Neural cell (in vitro differentiated cells): ENCODE measurements around the gene GPNMB. TPM values are rescaled to one million over a fixed set of nuclear protein-coding genes. Genes with fewer than 3 reads are reported as not detected.

Experiments
- H2AFZ ChIP-seq: fragments of 200-600, 300-800 bp; sonication (generic), shearing (Covaris generic); 2 replicates; pipeline ENCODE4 v1.6.0; 2014; ENCODE audit warnings: low read depth, mild to moderate bottlenecking, antibody characterized with exemption, low read length, moderate library complexity
- H3F3A ChIP-seq: fragments of 200-600 bp; shearing (Covaris generic); 2 replicates; pipeline ENCODE4 v1.6.1; 2016; ENCODE audit warnings: mild to moderate bottlenecking, moderate library complexity, mixed read lengths, antibody characterized with exemption, low read length; ENCODE audit not compliant: insufficient read depth, poor library complexity, severe bottlenecking
- H3K27ac ChIP-seq: fragments of 200-600, 300-800 bp; sonication (generic), shearing (Covaris generic); 2 replicates; pipeline ENCODE4 v1.5.1; 2014; ENCODE audit warnings: mild to moderate bottlenecking, low read length, moderate library complexity
- H3K27me3 ChIP-seq: fragments of 300-800, 200-600 bp; sonication (generic), shearing (Covaris generic); 2 replicates; pipeline ENCODE4 v1.6.0; 2014; ENCODE audit warnings: mild to moderate bottlenecking, low read depth, low read length, moderate library complexity; ENCODE audit not compliant: insufficient read depth
- H3K36me3 ChIP-seq: fragments of 300-800, 200-600 bp; sonication (generic), shearing (Covaris generic); 2 replicates; pipeline ENCODE4 v1.5.1; 2014; ENCODE audit warnings: mild to moderate bottlenecking, antibody characterized with exemption, low read length, moderate library complexity; ENCODE audit not compliant: insufficient read depth
- H3K4me2 ChIP-seq: fragments of 300-800, 200-600 bp; sonication (generic), shearing (Covaris generic); 2 replicates; pipeline ENCODE4 v1.6.0; 2014; ENCODE audit warnings: mild to moderate bottlenecking, low read length
- H3K4me3 ChIP-seq: fragments of 300-800, 200-600 bp; sonication (generic), shearing (Covaris generic); 2 replicates; pipeline ENCODE4 v1.5.1; 2014; ENCODE audit warnings: mild to moderate bottlenecking, low read length, moderate library complexity
- H3K79me2 ChIP-seq: fragments of 200-600 bp; shearing (Covaris generic); replicated peaks from 2 replicates; pipeline ENCODE4 v1.6.0; 2014; ENCODE audit warnings: mild to moderate bottlenecking, low read length, moderate library complexity; ENCODE audit not compliant: insufficient read depth
- H3K9ac ChIP-seq: fragments of 300-800, 200-600 bp; sonication (generic), shearing (Covaris generic); 2 replicates; pipeline ENCODE4 v1.6.1; 2016; ENCODE audit warnings: mild to moderate bottlenecking, low read length, mixed read lengths
- H3K9me2 ChIP-seq: fragments of 200-600 bp; shearing (Covaris generic); 2 replicates; pipeline ENCODE4 v1.6.1; 2016; ENCODE audit warnings: mild to moderate bottlenecking, low read length, mixed read lengths; ENCODE audit not compliant: insufficient read depth
- H3K9me3 ChIP-seq: fragments of 200-600, 300-800 bp; sonication (generic), shearing (Covaris generic); 2 replicates; pipeline ENCODE4 v1.6.1; 2016; ENCODE audit warnings: mild to moderate bottlenecking, mixed run types, low read length, moderate library complexity, mixed read lengths
- H4K20me1 ChIP-seq: fragments of 200-600 bp; shearing (Covaris generic); 2 replicates; pipeline ENCODE4 v1.6.1; 2016; ENCODE audit warnings: mild to moderate bottlenecking, mixed run types; ENCODE audit not compliant: insufficient read depth
- EP300 ChIP-seq: fragments of 450-650 bp; conservative IDR thresholded peaks from 2 replicates; pipeline ENCODE4 v1.6.1; 2014; ENCODE audit warnings: antibody characterized with exemption, mild to moderate bottlenecking, moderate library complexity; ENCODE audit not compliant: poor library complexity, severe bottlenecking
- EZH2 ChIP-seq: fragments of 200-600, 300-800 bp; shearing (Covaris generic), sonication (generic); IDR thresholded peaks from 2 replicates; pipeline ENCODE4 v1.6.1; 2014; ENCODE audit warnings: antibody characterized with exemption, low read length, borderline replicate concordance, mild to moderate bottlenecking; ENCODE audit not compliant: insufficient read depth, poor library complexity, severe bottlenecking
- MXI1 ChIP-seq: fragments of 450-650 bp; conservative IDR thresholded peaks from 2 replicates; pipeline ENCODE4 v1.6.1; 2014; ENCODE audit warnings: antibody characterized with exemption, mild to moderate bottlenecking; ENCODE audit not compliant: poor library complexity, severe bottlenecking
- POLR2AphosphoS5 ChIP-seq: IDR thresholded peaks from 2 replicates; pipeline ENCODE4 v1.6.1; 2012
- RAD21 ChIP-seq: fragments of 450-650 bp; conservative IDR thresholded peaks from 2 replicates; pipeline ENCODE4 v1.6.1; 2014; ENCODE audit warnings: antibody characterized with exemption, mild to moderate bottlenecking, moderate library complexity
- SMC3 ChIP-seq: fragments of 450-650 bp; conservative IDR thresholded peaks from 2 replicates; pipeline ENCODE4 v1.6.1; 2014; ENCODE audit warnings: antibody characterized with exemption, mild to moderate bottlenecking, moderate library complexity; ENCODE audit not compliant: poor library complexity
- TAF1 ChIP-seq: IDR thresholded peaks from 2 replicates; pipeline ENCODE4 v1.6.1; 2012; ENCODE audit warnings: low read depth
- polyA plus RNA-seq: library from polyadenylated mRNA; depleted of rRNA; stranded (reverse); fragments of >200 nt; gene quantifications from 2 replicates; pipeline ENCODE4 v1.2.3, GENCODE V29; 2014
- TF ChIP-seq, protein P1 (sequence below): fragments of 450-650 bp; IDR thresholded peaks from 2 replicates; pipeline ENCODE4 v1.5.1; 2014; ENCODE audit warnings: antibody characterized with exemption, mild to moderate bottlenecking, moderate library complexity; ENCODE audit not compliant: poor library complexity, severe bottlenecking
- TF ChIP-seq, protein P2 (sequence below): IDR thresholded peaks from 2 replicates; pipeline ENCODE4 v1.6.1; 2012; ENCODE audit warnings: borderline replicate concordance

The GPNMB gene
- polyA plus RNA-seq, 1 donor from 2014 or later: not detected

DNA sequence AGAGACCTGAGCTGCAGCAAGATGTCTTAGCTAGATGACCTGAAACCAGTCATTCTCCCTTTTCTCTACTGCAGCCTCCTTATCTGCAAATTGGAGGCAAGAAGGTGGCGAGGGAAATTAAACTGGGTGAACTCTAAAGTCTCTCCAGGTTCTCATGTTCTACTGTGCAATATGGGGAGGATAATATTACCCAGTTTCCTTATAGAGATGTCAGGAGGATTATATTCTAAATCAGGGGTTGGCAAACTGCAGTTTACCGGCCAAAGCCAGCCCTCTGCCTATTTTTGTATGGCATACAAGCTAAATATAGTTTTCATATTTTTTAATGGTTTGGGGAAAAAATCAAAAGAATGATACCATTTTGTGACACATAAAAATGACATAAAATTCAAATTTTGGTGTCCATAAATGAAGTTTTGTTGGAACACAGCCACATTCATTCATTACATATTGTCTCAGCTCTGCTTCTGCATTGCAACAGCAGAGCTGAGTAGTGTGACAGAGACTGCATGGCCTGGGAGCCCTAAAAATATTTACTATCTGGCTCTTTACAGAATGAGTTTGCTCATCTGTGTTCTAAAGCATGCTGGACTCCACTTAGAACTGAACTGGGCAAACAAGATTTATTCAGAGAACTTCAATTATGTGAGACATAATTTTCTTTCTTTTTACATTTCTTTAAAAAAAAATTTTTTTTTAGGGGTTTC is 33.4 kb downstream of the GPNMB start:
- Histone ChIP-seq H3K36me3 (no peaks in the 10 kb centered on the region), H3K27ac (no peak overlapping the region), H3K79me2 (no peaks in the 10 kb centered on the region), H3K27me3 (no peaks in the 10 kb centered on the region), H4K20me1 (no peaks in the 10 kb centered on the region), H3F3A (no peaks in the 10 kb centered on the region), H3K4me2 (no peak overlapping the region), H3K4me3 (no peak overlapping the region), H2AFZ (no peak overlapping the region), H3K9ac (no peak overlapping the region), H3K9me3 (no peaks in the 10 kb centered on the region), H3K9me2 (no peaks in the 10 kb centered on the region)
- TF ChIP-seq, protein P1, sequence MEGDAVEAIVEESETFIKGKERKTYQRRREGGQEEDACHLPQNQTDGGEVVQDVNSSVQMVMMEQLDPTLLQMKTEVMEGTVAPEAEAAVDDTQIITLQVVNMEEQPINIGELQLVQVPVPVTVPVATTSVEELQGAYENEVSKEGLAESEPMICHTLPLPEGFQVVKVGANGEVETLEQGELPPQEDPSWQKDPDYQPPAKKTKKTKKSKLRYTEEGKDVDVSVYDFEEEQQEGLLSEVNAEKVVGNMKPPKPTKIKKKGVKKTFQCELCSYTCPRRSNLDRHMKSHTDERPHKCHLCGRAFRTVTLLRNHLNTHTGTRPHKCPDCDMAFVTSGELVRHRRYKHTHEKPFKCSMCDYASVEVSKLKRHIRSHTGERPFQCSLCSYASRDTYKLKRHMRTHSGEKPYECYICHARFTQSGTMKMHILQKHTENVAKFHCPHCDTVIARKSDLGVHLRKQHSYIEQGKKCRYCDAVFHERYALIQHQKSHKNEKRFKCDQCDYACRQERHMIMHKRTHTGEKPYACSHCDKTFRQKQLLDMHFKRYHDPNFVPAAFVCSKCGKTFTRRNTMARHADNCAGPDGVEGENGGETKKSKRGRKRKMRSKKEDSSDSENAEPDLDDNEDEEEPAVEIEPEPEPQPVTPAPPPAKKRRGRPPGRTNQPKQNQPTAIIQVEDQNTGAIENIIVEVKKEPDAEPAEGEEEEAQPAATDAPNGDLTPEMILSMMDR: no peak
- TF ChIP-seq, protein P2, sequence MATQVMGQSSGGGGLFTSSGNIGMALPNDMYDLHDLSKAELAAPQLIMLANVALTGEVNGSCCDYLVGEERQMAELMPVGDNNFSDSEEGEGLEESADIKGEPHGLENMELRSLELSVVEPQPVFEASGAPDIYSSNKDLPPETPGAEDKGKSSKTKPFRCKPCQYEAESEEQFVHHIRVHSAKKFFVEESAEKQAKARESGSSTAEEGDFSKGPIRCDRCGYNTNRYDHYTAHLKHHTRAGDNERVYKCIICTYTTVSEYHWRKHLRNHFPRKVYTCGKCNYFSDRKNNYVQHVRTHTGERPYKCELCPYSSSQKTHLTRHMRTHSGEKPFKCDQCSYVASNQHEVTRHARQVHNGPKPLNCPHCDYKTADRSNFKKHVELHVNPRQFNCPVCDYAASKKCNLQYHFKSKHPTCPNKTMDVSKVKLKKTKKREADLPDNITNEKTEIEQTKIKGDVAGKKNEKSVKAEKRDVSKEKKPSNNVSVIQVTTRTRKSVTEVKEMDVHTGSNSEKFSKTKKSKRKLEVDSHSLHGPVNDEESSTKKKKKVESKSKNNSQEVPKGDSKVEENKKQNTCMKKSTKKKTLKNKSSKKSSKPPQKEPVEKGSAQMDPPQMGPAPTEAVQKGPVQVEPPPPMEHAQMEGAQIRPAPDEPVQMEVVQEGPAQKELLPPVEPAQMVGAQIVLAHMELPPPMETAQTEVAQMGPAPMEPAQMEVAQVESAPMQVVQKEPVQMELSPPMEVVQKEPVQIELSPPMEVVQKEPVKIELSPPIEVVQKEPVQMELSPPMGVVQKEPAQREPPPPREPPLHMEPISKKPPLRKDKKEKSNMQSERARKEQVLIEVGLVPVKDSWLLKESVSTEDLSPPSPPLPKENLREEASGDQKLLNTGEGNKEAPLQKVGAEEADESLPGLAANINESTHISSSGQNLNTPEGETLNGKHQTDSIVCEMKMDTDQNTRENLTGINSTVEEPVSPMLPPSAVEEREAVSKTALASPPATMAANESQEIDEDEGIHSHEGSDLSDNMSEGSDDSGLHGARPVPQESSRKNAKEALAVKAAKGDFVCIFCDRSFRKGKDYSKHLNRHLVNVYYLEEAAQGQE: no peak
- TF ChIP-seq RAD21 (no peak), MXI1 (no peak), EZH2 (no peak), POLR2AphosphoS5 (no peak), SMC3 (no peak), EP300 (no peak), TAF1 (no peak)

DNA sequence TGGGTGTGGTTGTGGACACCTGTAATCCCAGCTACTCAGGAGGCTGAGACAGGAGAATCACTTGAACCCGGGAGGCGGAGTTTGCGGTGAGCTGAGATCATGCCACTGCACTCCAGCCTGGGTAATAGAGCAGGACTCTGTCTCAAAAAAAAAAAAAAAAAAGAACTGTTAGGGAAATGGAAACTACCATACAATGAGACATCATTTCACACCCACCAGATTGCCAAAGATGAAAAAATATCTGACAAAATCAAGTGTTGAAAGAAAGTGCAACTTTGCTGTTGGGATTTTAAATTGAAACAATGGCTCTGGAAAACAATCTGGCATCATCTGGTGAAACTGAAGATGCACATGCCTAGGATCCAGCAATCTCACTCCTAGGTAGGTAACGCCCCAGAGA is 36.5 kb downstream of the GPNMB start:
- Histone ChIP-seq H3K9me2 (no peaks in the 10 kb centered on the region), H2AFZ (no peak overlapping the region), H3K4me3 (no peak overlapping the region), H3K36me3 (no peaks in the 10 kb centered on the region), H3K79me2 (no peaks in the 10 kb centered on the region), H3K4me2 (no peak overlapping the region), H3K9ac (no peak overlapping the region), H3K27me3 (no peaks in the 10 kb centered on the region), H3K9me3 (no peaks in the 10 kb centered on the region), H3K27ac (no peak overlapping the region), H4K20me1 (no peaks in the 10 kb centered on the region), H3F3A (no peaks in the 10 kb centered on the region)
- TF ChIP-seq, protein P1: no peak
- TF ChIP-seq POLR2AphosphoS5: no peak
- TF ChIP-seq, protein P2: no peak
- no peak for TF ChIP-seq EP300
- no peak for TF ChIP-seq EZH2
- no peak for TF ChIP-seq SMC3
- TF ChIP-seq MXI1: no peak
